HepG2 (cell line): ENCODE results near the gene ORC1. TPM values are rescaled to one million over a fixed set of nuclear protein-coding genes. Genes with fewer than 3 reads are reported as not detected.

Source experiments
- AKAP8 ChIP-seq: sonication (generic); formaldehyde crosslinking; IDR thresholded peaks from 2 replicates; pipeline ENCODE4 v1.5.1; 2020; ENCODE audit warnings: mild to moderate bottlenecking, missing genetic modification reagents
- KLF13 ChIP-seq: sonication (generic); formaldehyde crosslinking; IDR thresholded peaks from 2 replicates; pipeline ENCODE4 v1.4.0; 2020; ENCODE audit warnings: mild to moderate bottlenecking, missing genetic modification reagents
- NFATC3 ChIP-seq: sonication (generic); formaldehyde crosslinking; IDR thresholded peaks from 2 replicates; pipeline ENCODE4 v1.5.1; 2020; ENCODE audit warnings: mild to moderate bottlenecking, missing genetic modification reagents
- NONO ChIP-seq, 2 experiments: fragments of 450-650 bp in 1 of 2; sonication (generic) in 1 of 2; formaldehyde crosslinking in 1 of 2; IDR thresholded peaks in 1 of 2; conservative IDR thresholded peaks in 1 of 2; 2 replicates each; pipeline versions ENCODE4 v1.6.1 to v1.8.0; 2017 to 2022; ENCODE audit warnings: mild to moderate bottlenecking in 1 of 2, missing genetic modification reagents in 1 of 2, moderate library complexity in 1 of 2
- PHF8 ChIP-seq: sonication (generic); formaldehyde crosslinking; IDR thresholded peaks from 2 replicates; pipeline ENCODE4 v1.5.0; 2020; ENCODE audit warnings: missing genetic modification reagents
- RBM39 ChIP-seq: fragments of 200-400 bp; formaldehyde crosslinking; IDR thresholded peaks from one replicate; pipeline ENCODE4 v1.6.1; 2018; ENCODE audit warnings: antibody characterized with exemption, mild to moderate bottlenecking, low read depth, low read length; ENCODE audit not compliant: poor library complexity, severe bottlenecking
- RNF2 ChIP-seq: fragments of 450-650 bp; conservative IDR thresholded peaks from 2 replicates; pipeline ENCODE4 v1.6.1; 2016; ENCODE audit warnings: low read depth
- SMAD3 ChIP-seq: sonication (generic); formaldehyde crosslinking; IDR thresholded peaks from 2 replicates; pipeline ENCODE4 v1.4.0; 2020; ENCODE audit warnings: missing genetic modification reagents
- THAP11 ChIP-seq: IDR thresholded peaks from 2 replicates; pipeline ENCODE4 v1.6.1; 2016; ENCODE audit warnings: missing biosample characterization, missing genetic modification reagents
- XRCC5 ChIP-seq: fragments of 200-400 bp; formaldehyde crosslinking; optimal IDR thresholded peaks from 2 replicates; pipeline ENCODE3; 2017; ENCODE audit warnings: mild to moderate bottlenecking, low read length
- ZIK1 ChIP-seq: sonication (generic); formaldehyde crosslinking; IDR thresholded peaks from 2 replicates; pipeline ENCODE4 v1.5.0; 2020; ENCODE audit warnings: mild to moderate bottlenecking, low read depth, missing genetic modification reagents, borderline replicate concordance
- ZNF563 ChIP-seq: sonication (generic); formaldehyde crosslinking; IDR thresholded peaks from 2 replicates; pipeline ENCODE4 v1.8.0; 2022; ENCODE audit warnings: mild to moderate bottlenecking, moderate library complexity, missing genetic modification reagents
- polyA plus RNA-seq, 8 experiments: library from polyadenylated mRNA; depleted of rRNA in 3 of 8; stranded (reverse) in 7 of 8; unstranded in 1 of 8; fragments of >200 nt; fragmentation: Illumina TruSeq in 4 of 8; extraction: Trizol in 4 of 8; gene quantifications; 2 replicates each; pipeline versions ENCODE4 v1.2.1 to v1.2.3, GENCODE V29; 2011 to 2016; ENCODE audit warnings: low read depth in 4 of 8, missing spikeins in 1 of 8, mixed read lengths in 1 of 8; ENCODE audit not compliant: insufficient read depth in 1 of 8
- total RNA-seq, 5 experiments: library from RNA; depleted of rRNA; stranded (reverse); fragments of >200 nt; fragmentation: Illumina TruSeq; extraction: Trizol; gene quantifications; 2 replicates each; pipeline ENCODE4 v1.2.3, GENCODE V29; 2016; ENCODE audit warnings: low read depth in 1 of 5
- TF ChIP-seq, protein P1 (sequence below): sonication (generic); formaldehyde crosslinking; IDR thresholded peaks from 2 replicates; pipeline ENCODE4 v1.8.0; 2022; ENCODE audit warnings: missing genetic modification reagents, mild to moderate bottlenecking, borderline replicate concordance
- TF ChIP-seq, protein P2 (sequence below): sonication (generic); formaldehyde crosslinking; IDR thresholded peaks from 2 replicates; pipeline ENCODE4 v1.4.0; 2020; ENCODE audit warnings: mild to moderate bottlenecking, missing genetic modification reagents
- TF ChIP-seq, protein P3 (sequence below): sonication (generic); formaldehyde crosslinking; IDR thresholded peaks from 2 replicates; pipeline ENCODE4 v1.8.0; 2022; ENCODE audit warnings: missing genetic modification reagents, mild to moderate bottlenecking, moderate library complexity, borderline replicate concordance
- TF ChIP-seq, protein P4 (sequence below): sonication (generic); formaldehyde crosslinking; IDR thresholded peaks from 2 replicates; pipeline ENCODE4 v1.8.0; 2022; ENCODE audit warnings: missing genetic modification reagents, mild to moderate bottlenecking, inconsistent platforms, borderline replicate concordance
- TF ChIP-seq, protein P5 (sequence below): sonication (generic); formaldehyde crosslinking; IDR thresholded peaks from 2 replicates; pipeline ENCODE4 v1.8.1; 2023; ENCODE audit warnings: mild to moderate bottlenecking, moderate library complexity, missing genetic modification reagents

The ORC1 gene
- total and polyA plus RNA-seq, 2 of the 13 experiments (the other 11 are each of a cell fraction or from before 2014, with no cell fraction given): 7.0 to 23.5 TPM

DNA sequence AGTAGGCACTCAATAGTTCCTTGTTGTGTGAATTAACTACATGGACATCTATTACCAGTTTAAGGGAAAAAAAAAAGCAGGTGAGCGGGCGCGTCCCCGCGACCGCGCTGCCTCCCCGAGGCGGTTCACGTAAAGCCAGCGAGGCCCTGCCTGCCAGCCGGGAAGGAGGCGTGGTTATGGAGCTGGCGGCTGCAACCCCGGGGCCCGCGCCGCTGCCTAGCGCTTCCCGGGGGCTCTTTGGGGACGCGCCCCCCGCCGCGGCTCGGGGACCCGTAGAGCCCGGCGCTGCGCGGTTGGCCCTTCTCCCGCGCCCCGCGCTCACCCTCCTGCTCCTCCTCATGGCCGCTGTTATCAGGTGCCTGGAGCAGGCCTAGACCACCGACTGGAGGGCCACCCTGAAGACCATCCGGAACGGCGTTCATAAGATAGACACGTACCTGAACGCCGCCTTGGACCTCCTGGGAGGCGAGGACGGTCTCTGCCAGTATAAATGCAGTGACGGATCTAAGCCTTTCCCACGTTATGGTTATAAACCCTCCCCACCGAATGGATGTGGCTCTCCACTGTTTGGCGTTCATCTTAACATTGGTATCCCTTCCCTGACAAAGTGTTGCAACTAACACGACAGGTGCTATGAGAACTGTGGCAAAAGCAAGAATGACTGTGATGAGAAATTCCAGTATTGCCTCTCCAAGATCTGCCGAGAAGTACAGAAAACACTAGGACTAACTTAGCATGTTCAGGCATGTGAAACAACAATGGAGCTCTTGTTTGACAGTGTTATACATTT, 35.6 kb downstream of the ORC1 start (continued):
- TF ChIP-seq, protein P1, sequence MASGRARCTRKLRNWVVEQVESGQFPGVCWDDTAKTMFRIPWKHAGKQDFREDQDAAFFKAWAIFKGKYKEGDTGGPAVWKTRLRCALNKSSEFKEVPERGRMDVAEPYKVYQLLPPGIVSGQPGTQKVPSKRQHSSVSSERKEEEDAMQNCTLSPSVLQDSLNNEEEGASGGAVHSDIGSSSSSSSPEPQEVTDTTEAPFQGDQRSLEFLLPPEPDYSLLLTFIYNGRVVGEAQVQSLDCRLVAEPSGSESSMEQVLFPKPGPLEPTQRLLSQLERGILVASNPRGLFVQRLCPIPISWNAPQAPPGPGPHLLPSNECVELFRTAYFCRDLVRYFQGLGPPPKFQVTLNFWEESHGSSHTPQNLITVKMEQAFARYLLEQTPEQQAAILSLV: 0 out of 2 replicates have a peak, but pooled peaks have one; percentile 43
- no peak for TF ChIP-seq SMAD3 (CRISPR knock-in tag)
- TF ChIP-seq, protein P2, sequence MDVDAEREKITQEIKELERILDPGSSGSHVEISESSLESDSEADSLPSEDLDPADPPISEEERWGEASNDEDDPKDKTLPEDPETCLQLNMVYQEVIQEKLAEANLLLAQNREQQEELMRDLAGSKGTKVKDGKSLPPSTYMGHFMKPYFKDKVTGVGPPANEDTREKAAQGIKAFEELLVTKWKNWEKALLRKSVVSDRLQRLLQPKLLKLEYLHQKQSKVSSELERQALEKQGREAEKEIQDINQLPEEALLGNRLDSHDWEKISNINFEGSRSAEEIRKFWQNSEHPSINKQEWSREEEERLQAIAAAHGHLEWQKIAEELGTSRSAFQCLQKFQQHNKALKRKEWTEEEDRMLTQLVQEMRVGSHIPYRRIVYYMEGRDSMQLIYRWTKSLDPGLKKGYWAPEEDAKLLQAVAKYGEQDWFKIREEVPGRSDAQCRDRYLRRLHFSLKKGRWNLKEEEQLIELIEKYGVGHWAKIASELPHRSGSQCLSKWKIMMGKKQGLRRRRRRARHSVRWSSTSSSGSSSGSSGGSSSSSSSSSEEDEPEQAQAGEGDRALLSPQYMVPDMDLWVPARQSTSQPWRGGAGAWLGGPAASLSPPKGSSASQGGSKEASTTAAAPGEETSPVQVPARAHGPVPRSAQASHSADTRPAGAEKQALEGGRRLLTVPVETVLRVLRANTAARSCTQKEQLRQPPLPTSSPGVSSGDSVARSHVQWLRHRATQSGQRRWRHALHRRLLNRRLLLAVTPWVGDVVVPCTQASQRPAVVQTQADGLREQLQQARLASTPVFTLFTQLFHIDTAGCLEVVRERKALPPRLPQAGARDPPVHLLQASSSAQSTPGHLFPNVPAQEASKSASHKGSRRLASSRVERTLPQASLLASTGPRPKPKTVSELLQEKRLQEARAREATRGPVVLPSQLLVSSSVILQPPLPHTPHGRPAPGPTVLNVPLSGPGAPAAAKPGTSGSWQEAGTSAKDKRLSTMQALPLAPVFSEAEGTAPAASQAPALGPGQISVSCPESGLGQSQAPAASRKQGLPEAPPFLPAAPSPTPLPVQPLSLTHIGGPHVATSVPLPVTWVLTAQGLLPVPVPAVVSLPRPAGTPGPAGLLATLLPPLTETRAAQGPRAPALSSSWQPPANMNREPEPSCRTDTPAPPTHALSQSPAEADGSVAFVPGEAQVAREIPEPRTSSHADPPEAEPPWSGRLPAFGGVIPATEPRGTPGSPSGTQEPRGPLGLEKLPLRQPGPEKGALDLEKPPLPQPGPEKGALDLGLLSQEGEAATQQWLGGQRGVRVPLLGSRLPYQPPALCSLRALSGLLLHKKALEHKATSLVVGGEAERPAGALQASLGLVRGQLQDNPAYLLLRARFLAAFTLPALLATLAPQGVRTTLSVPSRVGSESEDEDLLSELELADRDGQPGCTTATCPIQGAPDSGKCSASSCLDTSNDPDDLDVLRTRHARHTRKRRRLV (CRISPR knock-in tag): no peak
- 0 out of 2 replicates have a peak, but pooled peaks have one; percentile 33 for TF ChIP-seq ZIK1 (CRISPR knock-in tag)
- no peak for TF ChIP-seq RBM39
- 0 out of 2 replicates have a peak, but pooled peaks have one; percentile 29 for TF ChIP-seq KLF13 (CRISPR knock-in tag)
- TF ChIP-seq PHF8: peak; percentile 79
- 0 out of 2 replicates have a peak, but pooled peaks have one; percentile 32 for TF ChIP-seq ZNF563 (CRISPR knock-in tag)
- TF ChIP-seq RNF2: no peak
- no peak for TF ChIP-seq NONO (IDR thresholded peaks at IDR 0.05)
- peak; percentile 50; the same call in 1 of the 2 replicates for TF ChIP-seq NONO (CRISPR knock-in tag; conservative IDR thresholded peaks at IDR 0.05)
- TF ChIP-seq, protein P3, sequence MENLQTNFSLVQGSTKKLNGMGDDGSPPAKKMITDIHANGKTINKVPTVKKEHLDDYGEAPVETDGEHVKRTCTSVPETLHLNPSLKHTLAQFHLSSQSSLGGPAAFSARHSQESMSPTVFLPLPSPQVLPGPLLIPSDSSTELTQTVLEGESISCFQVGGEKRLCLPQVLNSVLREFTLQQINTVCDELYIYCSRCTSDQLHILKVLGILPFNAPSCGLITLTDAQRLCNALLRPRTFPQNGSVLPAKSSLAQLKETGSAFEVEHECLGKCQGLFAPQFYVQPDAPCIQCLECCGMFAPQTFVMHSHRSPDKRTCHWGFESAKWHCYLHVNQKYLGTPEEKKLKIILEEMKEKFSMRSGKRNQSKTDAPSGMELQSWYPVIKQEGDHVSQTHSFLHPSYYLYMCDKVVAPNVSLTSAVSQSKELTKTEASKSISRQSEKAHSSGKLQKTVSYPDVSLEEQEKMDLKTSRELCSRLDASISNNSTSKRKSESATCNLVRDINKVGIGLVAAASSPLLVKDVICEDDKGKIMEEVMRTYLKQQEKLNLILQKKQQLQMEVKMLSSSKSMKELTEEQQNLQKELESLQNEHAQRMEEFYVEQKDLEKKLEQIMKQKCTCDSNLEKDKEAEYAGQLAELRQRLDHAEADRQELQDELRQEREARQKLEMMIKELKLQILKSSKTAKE (CRISPR knock-in tag): no peak
- TF ChIP-seq, protein P4, sequence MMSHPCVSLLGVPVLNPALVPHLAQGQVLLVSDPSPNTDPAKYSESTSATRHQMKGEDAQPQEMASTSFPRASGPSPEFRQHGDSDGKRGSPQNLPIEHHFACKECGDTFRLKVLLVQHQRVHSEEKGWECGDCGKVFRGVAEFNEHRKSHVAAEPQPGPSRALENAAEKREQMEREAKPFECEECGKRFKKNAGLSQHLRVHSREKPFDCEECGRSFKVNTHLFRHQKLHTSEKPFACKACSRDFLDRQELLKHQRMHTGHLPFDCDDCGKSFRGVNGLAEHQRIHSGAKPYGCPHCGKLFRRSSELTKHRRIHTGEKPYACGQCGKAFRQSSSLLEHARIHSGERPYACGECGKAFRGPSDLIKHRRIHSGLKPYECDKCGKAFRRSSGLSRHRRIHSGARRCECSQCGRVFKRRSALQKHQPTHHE: no peak
- TF ChIP-seq XRCC5: peak; percentile 62
- TF ChIP-seq AKAP8 (CRISPR knock-in tag): 0 out of 2 replicates have a peak, but pooled peaks have one; percentile 31
- TF ChIP-seq, protein P5, sequence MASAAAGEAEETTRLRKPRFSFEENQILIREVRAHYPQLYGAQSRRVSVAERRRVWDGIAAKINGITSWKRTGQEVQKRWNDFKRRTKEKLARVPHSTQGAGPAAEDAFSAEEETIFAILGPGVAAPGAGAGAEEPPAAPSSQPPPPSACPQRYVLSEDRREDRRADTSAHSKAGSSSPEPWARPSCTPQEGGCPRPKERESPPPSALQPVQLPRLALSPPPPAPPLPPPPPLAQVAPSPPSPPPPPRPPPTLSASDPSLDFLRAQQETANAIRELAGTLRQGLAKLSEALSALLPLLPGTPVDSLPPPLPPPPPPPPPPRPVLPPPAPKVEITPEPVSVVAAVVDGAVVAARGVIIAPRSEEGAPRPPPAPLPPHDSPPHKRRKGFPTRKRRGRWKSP (CRISPR knock-in tag): peak; percentile 64; the same call in 1 of the 2 replicates
- TF ChIP-seq THAP11 (CRISPR knock-in tag): 0 out of 2 replicates have a peak, but pooled peaks have one; percentile 3
- TF ChIP-seq NFATC3 (CRISPR knock-in tag): 0 out of 2 replicates have a peak, but pooled peaks have one; percentile 28
